Peyer's patch (tissue), 4 donors: ENCODE results near the gene GMIP.
"Not testable (repeated sequence)": the region's sequence is repeated elsewhere in the genome, so short reads cannot be mapped to it uniquely, and the experiment has no call there.

Experiments used
- CTCF ChIP-seq, 6 experiments: fragments of 450-650 bp in 4 of 6; fragments of 200-600 bp in 2 of 6; sonication (generic) in 1 of 6; IDR thresholded peaks; one replicate each; pipeline ENCODE4 v1.5.1; 2017 to 2019; ENCODE audit warnings: antibody characterized with exemption in 6 of 6, mild to moderate bottlenecking in 3 of 6, moderate library complexity in 1 of 6
- POLR2A ChIP-seq, 2 donors: fragments of 450-650 bp; IDR thresholded peaks; one replicate each; pipeline ENCODE4 v1.5.1; 2017; ENCODE audit warnings: antibody characterized with exemption in 2 of 2, mild to moderate bottlenecking in 2 of 2, moderate library complexity in 2 of 2

- TF ChIP-seq CTCF, POLR2A (IDR thresholded peaks at IDR 0.05): not testable (repeated sequence)
Measured at GRCh38 chr19:19606686-19607085, 36.8 kb downstream of the GMIP start.
